EL (cell line): ENCODE data around the gene RAP1GAP2.
"Not testable (repeated sequence)": the region's sequence is repeated elsewhere in the genome, so short reads cannot be mapped to it uniquely, and the experiment has no call there.

Experiments used
- DNase-seq: peaks from one replicate; pipeline ENCODE4 v3.0.0-alpha.2; 2016

Gene RAP1GAP2

GRCh38 chr17:3063507-3063906 lies 267.3 kb downstream of the RAP1GAP2 start, which contains the start of gene OR1D5:
TSS of gene OR1D5 (minus strand) at chr17:3063607. CDS start at chr17:3063607, 0 bp downstream.
- not testable (repeated sequence) for DNase-seq

- DNase-seq: not testable (repeated sequence)
Observed at GRCh38 chr17:3065192-3065591, 269.0 kb downstream of the RAP1GAP2 start.

- not testable (repeated sequence) for DNase-seq
Observed at GRCh38 chr17:3073850-3074249, 277.6 kb downstream of the RAP1GAP2 start.
